HG03342 (cell line): ENCODE measurements around the gene CCT6A.
"Not testable (repeated sequence)": the region's sequence is repeated elsewhere in the genome, so short reads cannot be mapped to it uniquely, and the experiment has no call there.

ENCODE experiments used
- ATAC-seq: cut with Tn5 transposase; IDR thresholded peaks from one replicate; pipeline ENCODE4 v1.9.1; 2021; ENCODE audit warnings: mild to moderate bottlenecking, moderate library complexity; ENCODE audit not compliant: unreplicated experiment

CCT6A gene

DNA sequence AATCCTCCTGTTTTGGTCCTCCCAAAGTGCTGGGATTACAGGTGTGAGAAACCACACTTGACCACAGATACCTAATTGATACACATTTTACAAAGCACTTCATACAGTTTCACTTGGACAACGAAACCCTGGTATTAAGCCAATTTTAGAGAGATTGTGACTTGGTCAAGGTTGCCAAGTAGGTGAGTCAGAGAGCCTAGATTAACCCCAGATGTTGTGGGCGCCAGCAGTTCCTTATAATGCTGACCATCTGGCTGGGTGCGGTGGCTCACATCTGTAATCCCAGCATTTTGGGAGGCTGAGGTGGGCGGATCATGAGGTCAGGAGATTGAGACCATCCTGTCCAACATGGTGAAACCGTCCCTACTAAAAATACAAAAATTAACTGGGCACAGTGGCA lies 46.1 kb downstream of the CCT6A start:
- ATAC-seq: no peak

- not testable (repeated sequence) for ATAC-seq
These were observed 46.8 kb downstream of the CCT6A start for GRCh38 chr7:56098187-56099008.

- ATAC-seq: no peak
These were observed 48.1 kb downstream of the CCT6A start for GRCh38 chr7:56099653-56100052.

DNA sequence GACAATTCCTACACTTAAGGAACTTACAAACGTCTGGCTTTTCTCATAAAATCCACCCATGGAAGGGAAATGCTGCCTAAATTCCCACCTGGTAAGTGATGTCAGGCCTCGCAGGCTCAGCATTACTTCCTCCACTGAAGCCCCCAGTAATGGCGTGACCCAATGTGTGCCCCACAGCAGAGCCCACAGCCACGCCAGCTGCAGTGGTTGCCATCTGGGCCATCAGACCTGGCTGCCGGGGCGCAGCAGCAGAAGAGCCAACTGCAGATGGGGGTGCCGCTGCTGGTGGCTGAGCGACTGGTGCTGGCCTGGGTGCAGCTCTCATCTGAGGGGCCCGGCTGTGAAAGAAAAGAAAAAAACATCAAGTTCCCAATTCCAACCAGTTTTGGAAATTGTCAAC lies 52.6 kb downstream of the CCT6A start:
- not testable (repeated sequence) for ATAC-seq

- ATAC-seq: no peak
These were observed 53.9 kb downstream of the CCT6A start for GRCh38 chr7:56105508-56105907.

DNA sequence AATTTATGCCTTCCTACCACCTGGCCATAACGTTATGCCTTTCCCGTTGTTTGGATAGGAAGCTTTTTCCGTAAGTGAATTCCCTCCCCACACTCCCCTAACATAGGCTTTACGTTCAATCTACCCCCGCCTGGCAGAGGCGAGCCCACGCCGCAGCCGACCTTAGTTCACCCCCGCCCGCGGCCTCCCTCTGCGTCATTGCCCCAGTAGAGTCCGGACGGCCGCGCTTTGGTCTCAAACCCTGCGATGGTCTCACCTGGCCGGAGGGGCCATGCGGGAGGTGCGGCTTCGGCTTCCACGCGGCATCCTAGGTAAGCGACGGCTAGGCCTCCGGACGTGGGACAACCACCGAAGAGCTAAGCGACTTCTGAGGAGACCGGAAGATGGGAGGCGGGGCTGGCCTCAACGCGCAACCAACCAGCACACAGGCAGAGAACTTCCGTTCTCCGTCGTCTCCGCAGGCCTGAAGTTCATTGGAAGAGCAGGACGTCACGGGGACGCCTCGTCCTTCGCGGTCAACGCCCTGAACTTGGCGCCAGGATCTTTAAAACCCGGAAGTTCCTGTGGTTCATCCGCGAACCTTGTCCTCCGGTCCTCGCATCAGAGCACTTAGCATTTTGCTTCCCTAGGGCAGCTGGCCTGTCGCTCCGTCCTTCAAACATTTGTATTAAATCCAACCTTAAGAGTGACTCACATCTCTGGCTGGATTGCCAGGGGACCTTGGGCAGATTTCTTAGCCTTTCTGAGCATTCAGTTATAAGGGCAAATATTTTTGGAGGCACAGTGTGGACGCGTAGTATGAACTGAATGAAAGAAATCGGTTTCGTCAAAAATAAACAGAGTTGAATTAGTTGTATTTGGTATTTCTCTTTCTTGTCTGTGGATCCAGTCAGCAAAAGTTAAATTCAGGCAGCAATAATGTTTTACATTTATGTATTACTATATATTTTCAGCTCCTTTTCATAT lies 54.8 kb downstream of the CCT6A start, which contains the start of gene CHCHD2:
Gene CHCHD2, minus strand, starts transcription at position 369 of the 966 bp plus-strand sequence. Its CDS starts 63 bp downstream, at position 306.
- ATAC-seq: peak; percentile 99

DNA sequence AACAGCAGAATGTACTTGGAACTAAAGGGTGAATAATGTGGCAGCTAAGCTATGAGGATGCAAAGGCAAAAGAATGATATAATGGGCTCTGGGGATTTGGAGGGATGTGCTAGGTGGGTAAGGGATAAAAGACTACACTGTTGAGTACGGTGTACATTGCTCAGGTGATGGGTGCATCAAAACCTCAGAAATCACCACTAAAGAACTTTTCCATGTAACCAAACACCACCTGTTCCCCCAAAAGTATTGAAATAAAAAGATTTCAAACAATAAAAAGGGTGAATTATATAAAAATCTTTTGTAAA lies 56.3 kb downstream of the CCT6A start:
- ATAC-seq: no peak

DNA sequence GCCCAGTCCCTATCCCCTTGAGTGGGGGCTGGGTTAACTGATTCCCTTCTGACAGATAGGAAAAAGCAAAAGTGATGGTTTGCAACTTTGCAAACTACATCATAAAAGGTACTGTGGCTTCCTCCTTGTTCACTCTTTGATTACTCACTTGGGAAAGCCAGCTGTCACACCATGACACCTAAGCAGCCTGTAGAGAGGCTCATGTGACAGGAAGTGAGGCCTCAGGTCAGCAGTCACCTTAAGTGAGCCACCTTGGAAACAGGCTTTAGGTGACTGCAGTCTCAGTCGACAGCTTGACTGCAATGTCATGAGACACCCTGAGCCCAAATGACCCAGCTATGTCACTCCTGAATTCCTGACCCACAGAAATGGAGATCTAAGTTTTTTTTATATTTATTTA lies 59.0 kb downstream of the CCT6A start:
- ATAC-seq: no peak

DNA sequence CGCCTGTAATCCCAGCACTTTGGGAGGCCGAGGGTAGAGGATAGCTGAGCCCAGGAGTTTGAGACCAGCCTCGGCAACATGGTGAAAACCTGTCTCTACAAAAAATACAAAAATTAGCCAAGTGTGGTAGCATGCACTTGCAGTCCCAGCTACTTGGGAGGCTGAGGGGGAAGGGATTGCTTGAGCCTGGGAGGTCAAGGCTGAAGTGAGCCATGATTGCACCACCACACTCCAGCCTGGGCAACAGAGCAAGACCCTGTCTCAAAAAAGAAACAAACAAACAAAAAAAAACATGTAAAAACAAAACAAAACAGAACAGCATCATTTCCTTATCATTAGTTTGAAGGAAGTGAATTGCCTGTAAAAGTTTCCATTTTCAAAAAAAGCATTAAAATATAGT lies 60.7 kb downstream of the CCT6A start:
- not testable (repeated sequence) for ATAC-seq
